ENCODE data around the gene IER2.
"Not testable (repeated sequence)": the region's sequence is repeated elsewhere in the genome, so short reads cannot be mapped to it uniquely, and the experiment has no call there.

Gene IER2

DNA sequence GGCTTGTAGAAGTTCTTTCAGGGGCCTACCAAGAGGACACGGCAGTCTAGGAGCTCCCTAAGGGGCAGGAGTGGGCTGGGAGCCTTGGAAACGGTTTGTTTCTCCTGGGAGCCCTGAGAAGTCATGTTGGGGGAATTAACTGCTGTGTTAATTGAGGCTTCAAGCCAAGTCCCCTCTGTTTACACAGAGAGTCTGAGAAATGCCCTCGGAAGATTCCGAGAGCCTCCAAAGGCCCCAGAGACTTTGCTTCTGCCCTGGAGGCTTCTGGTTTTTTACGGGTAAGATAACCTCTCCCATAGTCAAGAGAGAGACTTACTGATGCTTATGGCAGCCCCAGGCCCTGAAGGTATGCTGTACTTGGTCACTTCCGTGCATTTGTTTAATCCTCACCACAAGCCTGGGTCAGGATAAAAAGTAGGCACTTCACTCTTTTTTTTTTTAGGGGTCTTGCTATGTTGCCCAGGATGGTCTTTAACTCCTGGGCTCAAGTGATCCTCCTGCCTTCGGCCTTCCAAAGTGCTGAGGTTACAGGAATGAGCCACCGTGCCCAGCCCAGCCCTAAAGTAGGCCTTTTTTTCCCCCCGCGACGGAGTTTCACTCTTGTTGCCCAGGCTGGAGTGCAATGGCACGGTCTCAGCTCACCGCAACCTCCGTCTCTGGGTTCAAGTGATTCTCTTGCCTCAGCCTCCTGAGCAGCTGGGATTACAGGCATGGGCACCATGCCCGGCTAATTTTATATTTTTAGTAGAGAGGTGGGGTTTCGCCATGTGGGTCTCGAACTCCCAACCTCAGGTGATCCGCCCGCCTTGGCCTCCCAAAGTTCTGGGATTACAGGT, 15.2 kb downstream of the IER2 start:
- no peak for FAIRE-seq

DNA sequence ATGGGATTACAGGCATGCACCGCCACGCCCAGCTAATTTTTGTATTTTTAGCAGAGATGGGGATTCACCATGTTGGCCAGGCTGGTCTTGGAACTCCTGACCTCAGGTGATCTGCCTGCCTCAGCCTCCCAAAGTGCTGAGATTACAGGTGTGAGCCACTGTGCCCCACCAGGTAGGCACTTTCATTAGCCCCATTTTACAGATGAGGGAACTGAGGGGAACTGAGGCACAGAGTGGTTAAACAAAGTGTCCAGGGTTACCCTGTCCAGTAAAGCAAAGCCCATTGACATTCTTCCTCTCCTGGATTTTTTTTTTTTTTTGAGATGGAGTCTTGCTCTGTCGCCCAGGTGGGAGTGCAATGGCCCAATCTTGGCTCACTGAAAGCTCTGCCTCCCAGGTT, 15.9 kb downstream of the IER2 start:
- FAIRE-seq: not testable (repeated sequence)

- no peak for FAIRE-seq
Observed at GRCh38 chr19:13169769-13170168, 19.6 kb downstream of the IER2 start.

DNA sequence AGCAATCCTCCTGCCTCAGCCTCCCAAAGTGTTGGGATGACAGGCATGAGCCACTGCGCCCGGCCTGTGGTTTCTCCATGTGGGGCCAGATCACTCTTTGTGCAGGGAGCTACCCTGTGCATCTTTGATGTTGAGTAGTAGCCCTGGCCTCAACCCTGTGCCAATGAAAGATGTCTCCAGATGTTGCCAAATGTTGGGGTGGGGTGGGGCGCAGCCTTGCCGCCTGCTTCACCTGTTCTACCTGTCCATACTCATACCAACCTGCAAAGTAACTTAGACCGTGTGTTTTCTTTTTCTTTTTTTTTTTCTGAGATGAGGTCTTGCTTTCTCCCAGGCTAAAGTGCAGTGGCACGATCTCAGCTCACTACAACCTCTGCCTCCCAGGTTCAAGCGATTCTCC, 20.9 kb downstream of the IER2 start:
- FAIRE-seq: no peak

DNA sequence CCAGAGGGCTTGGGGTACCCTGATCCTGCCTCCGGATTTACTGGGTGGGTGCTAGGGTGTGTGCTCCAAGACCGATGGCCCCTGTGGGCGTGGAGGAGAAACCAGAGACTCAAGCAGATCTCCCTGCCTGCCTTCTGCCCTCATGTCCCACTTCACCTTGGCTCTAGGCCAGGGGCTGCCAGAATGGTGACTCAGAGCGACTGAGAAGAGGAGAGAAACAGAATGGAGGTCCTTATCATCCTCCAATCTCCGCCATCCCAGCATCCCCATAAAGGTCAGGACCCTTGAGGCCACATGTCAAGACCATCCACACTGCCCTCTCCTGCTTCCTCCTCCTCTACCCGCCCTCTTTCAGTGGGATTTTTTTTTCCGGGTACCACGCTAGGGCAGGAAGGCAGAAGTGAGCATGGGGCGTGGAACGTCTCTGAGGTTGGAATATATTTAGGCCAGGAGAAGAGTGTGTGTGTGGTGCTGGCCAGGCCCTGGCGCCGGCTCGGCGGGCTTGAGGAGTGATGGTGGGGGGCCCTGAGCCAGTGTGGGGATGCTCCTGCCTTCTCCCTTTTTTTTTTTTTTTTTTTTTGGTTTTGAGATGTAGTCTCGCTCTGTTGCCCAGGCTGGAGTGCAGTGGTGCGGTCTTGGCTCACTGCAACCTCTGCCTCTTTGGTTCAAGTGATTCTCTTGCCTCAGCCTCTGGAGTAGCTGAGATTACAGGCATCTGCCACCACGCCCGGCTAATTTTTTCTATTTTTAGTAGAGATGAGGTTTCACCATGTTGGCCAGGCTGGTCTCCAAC, 22.3 kb downstream of the IER2 start:
- FAIRE-seq: no peak

- no peak for FAIRE-seq
Observed at GRCh38 chr19:13173139-13173737, 23.0 kb downstream of the IER2 start.

DNA sequence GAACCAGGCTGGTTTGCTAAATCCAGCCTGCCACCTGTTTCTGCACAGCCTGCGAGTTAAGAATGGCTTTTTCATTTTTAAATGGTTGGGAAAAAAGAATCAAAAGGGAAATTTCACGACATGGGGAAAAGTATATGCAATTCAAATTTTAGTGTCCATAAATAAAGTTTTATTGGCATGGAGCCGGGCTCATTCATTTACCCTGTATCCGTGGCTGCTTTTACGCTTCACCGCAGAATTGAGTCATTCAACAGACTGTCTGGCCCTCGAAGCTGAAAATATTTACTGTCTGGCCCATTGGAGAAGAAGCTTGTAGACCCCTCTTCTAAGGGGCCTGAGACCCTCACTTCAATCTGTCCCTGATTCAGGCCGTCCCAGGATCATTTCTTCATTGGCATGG, 26.1 kb downstream of the IER2 start:
- FAIRE-seq: no peak

- FAIRE-seq: not testable (repeated sequence)
Observed at GRCh38 chr19:13177584-13177983, 27.4 kb downstream of the IER2 start.

- FAIRE-seq: not testable (repeated sequence)
Observed at GRCh38 chr19:13178291-13178690, 28.1 kb downstream of the IER2 start.

- no peak for FAIRE-seq
Observed at GRCh38 chr19:13181747-13182388, 31.7 kb downstream of the IER2 start.

DNA sequence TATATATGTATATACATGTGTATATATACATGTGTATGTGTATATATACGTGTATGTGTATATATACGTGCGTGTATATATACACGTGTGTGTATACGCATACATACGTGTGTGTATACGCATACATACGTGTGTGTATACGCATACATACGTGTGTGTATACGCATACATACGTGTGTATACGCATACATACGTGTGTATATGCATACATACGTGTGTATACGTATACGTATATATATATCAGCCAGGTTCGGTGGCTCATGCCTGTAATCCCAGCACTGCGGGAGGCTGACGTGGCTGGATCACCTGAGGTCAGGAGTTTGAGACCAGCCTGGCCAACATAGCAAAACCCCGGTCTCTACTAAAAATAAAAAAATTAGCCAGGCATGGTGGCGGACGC, 34.7 kb downstream of the IER2 start:
- FAIRE-seq: not testable (repeated sequence)

- FAIRE-seq: not testable (repeated sequence)
Observed at GRCh38 chr19:13185763-13186657, 35.8 kb downstream of the IER2 start.

DNA sequence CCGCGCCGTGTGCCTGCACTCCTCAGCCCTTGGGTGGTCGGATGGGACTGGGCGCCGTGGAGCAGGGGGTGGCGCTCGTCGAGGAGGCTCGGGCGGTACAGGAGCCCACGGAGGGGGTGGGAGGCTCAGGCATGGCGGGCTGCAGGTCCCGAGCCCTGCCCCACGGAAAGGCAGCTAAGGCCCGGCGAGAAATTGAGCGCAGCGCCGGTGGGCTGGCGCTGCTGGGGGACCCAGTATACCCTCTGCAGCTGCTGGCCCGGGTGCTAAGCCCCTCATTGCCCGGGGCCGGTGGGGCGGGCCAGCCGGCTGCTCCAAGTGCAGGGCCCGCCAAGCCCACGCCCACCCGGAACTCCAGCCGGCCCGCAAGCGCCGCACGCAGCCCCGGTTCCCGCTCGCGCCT, 36.5 kb downstream of the IER2 start:
- not testable (repeated sequence) for FAIRE-seq

- FAIRE-seq: no peak
Observed at GRCh38 chr19:13187419-13187818, 37.2 kb downstream of the IER2 start.

DNA sequence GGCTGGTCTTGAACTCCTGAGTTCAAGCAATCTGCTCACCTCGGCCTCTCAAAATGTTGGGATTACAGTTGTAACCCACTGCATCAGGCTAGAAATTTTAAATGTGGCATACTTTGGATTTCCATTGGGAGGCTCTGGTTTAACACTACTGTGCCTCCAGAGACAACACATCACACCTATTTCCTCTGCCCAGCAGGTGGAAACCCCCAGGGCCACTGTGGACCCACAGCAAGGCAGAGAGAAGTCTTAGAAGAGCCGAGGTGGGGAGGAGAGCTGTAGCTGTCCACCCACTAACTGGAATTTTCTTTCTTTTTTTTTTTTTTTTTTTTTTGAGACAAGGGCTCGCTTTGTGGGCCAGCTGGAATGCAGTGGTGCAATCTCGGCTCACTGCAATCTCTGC, 39.4 kb downstream of the IER2 start:
- no peak for FAIRE-seq

GRCh38 chr19:13190781-13191540, 40.8 kb downstream of the IER2 start:
- FAIRE-seq: no peak

DNA sequence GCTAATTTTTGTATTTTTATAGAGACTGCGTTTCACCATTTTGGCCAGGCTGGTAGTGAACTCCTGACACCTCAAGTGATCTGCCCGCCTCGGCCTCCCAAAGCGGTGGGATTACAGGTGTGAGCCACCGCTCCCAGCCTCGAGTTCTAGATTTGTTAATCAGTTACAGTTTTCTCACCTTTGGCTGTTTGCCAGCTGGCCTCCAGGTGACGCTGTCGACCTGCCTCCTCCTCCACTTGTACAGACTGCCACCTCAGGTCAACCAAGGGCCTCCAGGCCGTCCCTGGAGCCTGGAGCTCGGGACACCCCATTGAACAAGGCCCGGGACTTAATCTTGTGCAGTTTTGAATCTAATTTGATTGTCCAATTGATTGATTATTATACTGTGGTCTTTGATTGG, 45.5 kb downstream of the IER2 start:
- FAIRE-seq: no peak

GRCh38 chr19:13198634-13199033, 48.4 kb downstream of the IER2 start:
- no peak for FAIRE-seq

DNA sequence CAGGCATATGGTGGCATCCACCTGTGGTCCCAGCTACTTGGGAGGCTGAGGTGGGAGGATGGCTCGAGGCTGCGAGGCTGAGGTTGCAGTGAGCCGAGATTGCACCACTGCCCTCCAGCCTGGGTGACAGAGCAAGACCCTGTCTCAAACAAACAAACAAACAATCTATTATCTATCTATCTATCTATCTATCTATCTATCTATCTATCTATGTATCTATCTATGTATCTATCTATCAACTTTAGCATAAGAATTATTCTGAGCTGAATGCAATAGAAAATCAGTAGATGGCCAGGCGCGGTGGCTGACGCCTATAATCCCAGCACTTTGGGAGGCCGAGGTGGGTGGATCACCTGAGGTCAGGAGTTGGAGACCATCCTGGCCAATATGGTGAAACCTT, 51.9 kb downstream of the IER2 start:
- not testable (repeated sequence) for FAIRE-seq
